Urothelium cell line (cell line): ENCODE results near the gene UNC13D.
"Not testable (repeated sequence)": the region's sequence is repeated elsewhere in the genome, so short reads cannot be mapped to it uniquely, and the experiment has no call there.

Experiments used
- DNase-seq: peaks from one replicate; pipeline ENCODE4 v3.0.0; 2011; ENCODE audit warnings: low spot score, mixed read lengths
- FAIRE-seq: peaks from 2 replicates; lab custom pipeline; 2011; peaks lifted over from hg19 to GRCh38; lab: Jason Lieb, UNC

Gene UNC13D

DNA sequence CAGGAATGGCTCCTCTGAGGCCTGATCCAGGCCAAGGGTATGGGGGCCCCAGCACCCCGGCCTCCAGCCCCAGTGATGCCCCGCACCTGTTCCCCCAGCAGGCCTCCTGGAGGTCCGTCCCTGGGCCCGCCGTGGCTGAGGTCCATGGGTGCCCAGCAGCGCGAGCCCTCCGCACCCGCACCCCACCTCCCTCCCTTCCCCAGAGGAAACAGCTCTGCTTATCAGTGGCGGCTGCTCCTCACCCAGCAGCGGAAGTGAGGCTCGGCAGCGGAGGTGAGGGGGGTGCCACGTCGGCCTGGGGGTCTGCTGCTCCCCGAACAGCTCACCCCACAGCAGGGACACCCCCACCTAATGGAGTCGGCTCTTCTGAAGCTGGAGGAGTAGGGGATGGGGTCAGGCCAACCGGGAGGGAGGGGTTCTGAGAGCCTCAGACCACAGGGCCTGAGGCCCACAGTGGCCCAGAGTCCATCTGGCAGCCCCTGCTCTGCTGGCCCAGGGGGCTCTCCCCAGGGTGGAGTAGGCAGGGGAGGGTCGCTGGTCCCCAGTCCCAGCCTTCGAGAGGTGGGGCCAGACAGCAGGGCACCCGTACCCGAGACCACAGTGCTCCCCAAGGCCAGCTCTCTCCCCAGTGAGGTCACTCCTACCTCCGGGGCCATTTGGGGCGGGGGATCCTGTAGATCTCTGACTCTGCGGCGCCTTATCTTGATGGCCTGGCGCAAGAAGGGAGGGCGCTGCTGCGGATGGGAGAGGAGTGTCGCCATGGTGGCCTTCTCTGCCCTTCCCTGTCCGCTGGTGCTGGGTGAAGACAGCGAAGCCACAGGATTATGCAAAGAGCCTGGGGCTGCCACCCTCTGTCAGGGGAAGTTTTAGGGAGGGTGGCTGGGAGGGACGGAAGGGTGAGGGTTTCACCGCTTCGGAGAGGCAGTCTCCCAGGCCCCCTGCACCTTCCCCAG lies at the start of gene UNC13D:
UNC13D (minus strand) TSS at position 828 of the 953 bp plus-strand sequence; CDS start at position 761, 67 bp downstream.
- DNase-seq (no peak), FAIRE-seq (no peak)

DNA sequence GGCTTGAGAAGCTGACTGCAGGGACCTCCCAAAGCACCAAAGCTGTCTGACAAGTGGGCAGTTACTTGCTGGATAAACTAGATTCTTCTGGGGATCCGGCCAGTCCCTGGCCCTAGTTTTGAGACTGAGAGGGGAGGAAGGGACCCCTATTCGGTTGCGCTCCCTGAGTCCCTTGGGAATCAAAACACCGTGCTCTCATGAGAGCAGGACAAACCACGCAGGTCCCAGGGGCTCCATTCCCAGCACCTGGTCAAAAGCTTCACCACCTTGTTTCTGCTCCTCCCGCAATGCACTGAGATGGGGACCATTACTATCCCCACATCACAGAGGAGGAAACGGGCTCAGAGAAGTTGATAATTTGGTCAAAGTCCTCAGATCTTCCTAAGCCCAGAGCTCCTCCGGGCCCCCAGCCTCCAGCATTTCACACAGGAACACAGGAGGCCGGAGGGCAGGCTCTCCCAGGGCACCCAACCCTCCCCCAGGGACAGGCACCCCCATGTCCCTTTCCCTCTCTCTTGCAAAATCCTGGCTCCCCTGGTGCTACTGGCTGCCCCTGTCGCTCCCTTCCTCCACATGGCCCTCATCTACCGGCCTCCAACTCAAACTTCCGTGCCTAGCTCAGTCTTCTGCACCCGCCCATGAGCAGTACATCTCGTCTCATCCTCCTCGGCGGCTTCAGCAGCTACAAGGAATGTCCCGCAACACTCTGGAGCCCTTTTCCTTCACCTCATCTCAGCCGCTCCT lies 49.3 kb upstream of the UNC13D start:
- DNase-seq = no peak
- no peak for FAIRE-seq

DNA sequence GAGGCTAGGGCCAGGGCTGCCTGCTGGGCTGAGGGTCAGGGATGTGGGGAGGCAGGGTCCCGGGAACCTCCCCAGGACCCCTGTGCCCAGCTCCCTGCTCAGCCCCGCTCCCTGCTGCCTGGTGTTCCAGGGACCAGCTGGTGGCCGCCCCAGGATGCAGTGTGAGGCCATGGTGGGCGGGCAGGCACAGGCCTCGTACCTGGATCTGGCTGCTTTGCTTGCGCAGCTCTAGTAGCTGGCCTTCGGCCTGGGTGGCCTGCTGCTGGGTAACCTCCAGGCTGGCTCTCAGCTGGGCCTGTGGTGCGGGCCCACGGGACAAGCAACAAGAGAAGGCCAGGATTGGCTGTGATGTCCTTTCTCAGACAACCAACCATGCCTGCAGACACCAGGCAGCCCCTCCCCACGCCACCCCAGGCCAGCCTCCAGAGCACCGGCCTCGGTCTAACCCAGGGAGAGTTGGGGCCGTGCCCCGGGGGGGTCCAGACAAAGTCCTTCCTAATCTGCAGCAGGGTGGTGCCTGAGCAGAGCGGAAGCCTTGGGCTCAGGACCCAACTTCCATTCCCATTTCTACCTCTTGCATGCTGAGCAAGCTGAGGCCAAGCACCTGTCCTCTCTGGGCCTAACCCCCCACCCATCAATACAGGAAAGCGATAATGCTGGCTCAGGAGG lies 48.5 kb upstream of the UNC13D start:
- DNase-seq (no peak), FAIRE-seq (no peak)

DNA sequence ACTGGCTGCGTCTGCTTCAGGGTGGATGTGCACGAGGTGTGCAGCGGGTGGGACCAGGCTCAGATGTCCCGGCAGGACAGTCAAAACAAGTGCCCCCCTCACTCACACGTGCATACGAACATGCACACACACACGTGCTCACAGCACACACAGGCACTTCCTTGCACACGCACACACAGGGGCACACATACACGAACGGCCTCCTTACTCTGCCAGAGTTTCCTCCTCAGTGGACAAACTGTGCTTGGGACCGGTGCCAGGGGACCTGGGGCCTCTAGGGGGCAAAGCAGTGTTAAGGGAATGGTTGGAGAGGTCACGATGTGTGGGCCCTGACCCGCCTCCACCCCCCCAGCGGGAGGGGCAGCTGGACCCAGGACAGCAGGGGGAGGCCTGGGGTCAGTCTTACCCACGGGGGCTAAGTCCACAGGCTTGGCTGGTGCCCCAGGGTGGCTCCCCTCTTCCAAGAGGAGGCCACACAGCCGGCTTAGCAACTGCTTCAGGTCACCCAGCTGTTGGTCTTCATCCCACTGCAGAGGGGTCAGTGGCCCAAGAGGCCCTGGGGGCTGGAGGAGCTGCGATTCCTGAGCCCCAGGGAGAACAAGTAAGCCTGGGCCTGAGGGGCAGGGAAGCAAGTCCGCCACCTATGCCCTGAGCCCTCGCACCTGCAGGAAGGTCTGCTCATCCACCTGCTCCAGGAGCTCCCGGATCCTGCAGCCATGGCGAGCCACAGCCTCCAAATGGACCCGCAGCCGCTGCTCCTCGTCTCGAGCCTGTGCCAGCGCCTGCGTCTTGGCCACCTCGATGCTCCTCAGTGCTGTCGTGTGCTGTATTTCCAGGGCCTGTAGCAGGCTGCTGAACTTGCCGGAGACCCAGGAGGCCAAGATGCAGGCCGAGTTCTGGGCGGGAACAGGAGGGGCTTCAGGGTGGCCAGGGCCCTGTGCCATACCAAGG lies 47.7 kb upstream of the UNC13D start:
- no peak for DNase-seq
- FAIRE-seq = peak; percentile 95

DNA sequence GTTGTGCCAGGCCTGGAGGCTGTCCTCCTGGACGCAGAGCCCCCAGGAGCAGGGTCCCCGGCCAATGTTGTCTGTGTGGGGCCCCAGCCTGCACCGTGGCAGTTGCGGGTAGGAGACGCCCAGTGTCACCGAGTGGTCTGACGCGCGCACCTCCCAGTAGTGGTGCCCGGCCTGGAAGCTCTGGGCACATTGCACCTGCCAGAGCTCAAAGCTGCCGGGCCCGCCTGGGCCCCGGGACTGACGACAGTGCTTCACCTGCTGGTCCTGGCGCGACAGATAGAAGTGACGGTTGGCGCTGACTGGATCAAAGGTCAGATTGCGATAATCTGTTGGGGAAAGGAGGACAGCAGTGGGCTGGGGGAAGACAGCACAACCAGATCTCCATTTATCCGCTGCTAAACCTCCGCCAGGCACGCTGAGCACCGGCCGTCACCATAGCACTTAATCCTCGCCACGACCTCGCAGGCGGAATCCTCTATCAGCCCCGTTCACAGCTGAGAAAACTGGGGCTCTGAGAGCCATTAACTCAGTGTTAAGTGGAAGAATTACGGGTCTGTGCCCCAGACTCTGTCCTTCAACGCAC lies 46.9 kb upstream of the UNC13D start:
- no peak for DNase-seq
- FAIRE-seq = no peak

DNA sequence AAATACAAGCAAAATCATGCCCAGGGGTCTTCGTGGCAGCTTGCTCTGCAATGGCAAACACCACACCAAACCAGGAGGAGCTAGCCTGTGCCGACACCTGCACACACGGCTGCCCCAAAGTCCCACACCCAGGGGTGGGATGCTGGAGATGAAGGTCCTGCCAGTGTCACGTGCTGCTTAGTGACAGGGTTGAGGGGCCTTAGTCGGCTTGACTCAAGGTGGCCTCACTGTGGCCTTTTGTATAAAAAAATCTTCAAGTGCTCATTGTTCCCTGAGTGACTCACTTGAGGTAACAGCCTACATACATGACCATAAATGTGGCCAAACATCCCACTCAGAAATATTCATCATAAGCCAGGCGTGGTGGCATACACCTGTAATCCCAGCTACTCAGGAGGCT lies 45.2 kb upstream of the UNC13D start:
- no peak for DNase-seq
- FAIRE-seq = no peak

DNA sequence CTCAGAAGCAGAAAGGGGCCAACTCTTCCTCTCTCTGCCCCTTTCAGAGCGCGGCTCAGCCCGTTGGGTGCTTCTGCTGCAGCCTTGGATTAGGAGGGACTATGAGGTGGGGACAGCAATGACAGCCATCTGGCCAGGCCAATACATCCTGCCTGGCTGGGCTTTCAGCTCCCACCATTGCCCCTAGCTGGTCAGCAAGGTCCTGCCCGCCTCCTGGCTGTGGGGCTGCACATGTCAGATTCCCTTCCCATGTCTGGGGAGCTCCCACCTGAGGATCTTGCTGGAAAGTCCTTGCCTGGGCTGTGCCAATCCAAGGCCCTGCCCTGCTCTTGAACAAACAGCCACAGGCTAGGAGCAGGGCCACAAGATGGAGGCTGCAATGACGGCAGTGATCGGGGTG lies 44.3 kb upstream of the UNC13D start:
- no peak for DNase-seq
- no peak for FAIRE-seq

DNA sequence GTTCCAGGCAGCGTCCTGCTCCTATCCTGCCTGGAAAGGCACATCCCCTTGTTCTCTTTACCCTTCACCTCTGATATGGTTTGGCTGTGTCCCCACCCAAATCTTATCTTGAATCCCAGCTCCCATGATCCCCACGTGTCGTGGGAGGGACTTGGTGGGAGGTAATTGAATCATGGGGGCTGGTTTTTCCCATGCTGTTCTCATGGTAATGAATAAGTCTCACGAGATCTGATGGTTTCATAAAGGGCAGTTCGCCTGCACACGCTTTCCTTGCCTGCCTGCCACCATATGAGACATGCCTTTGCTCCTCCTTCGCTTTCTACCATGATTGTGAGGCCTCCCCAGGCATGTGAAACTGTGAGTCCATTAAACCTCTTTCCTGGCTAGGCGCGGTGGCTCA lies 41.7 kb upstream of the UNC13D start:
- FAIRE-seq = peak; percentile 35

DNA sequence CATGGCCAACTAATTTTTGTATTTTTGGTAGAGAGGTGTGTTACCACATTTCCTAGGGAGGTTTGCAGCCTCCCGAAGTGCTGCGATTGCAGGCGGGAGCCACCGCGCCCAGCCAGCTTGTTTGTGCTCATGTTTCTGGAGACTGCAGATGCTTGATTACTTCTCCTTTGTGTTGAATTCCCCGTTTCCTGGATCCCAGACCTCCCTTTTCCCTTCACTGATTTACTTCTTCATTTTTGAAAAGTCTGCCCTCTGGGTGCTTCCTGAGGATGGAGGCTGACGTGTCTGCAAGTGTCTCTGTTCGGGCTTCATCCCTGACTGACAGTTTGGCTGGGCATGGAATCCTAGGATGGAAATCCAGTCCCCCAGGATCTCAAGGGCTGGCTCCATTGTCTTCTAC lies 41.2 kb upstream of the UNC13D start:
- DNase-seq (no peak), FAIRE-seq (no peak)

More for the DNA sequence above, 41.7 kb upstream of the UNC13D start:
- DNase-seq = not testable (repeated sequence)

DNA sequence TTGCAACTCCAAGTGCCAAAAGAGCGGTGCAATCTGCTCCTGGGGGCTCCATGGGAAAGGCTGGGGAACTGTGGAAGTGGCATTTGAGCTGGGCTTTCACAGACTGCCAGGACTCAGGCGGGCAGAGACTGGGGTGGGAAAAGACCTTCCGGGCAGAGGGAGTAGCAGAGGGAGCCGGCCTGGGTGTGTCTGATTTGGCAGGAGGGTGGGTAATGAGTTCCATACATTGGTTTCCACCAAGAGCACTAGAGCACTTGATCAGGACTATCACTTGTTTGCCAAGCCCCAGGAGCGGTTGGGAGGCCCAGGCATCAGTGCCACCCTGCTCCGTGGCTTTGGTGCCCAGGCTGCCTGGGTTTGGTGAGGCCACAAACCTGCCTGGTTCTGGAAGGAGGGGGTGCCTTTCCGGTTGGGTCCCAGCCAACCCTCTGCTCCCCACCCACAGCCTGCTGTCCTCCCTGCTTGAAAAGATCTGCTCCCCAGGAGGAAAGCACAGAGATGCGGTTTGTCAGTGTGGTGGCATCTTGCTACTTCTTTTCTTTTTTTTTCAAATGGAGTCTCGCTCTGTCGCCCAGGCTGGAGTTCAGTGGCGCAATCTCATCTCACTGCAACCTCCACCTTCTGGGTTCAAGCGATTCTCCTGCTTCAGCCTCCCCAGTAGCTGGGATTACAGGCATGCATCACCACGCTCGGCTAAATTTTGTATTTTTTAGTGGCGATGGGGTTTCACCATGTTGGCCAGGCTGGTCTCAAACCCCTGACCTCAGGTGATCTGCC lies 37.7 kb upstream of the UNC13D start:
- DNase-seq (no peak), FAIRE-seq (no peak)

DNA sequence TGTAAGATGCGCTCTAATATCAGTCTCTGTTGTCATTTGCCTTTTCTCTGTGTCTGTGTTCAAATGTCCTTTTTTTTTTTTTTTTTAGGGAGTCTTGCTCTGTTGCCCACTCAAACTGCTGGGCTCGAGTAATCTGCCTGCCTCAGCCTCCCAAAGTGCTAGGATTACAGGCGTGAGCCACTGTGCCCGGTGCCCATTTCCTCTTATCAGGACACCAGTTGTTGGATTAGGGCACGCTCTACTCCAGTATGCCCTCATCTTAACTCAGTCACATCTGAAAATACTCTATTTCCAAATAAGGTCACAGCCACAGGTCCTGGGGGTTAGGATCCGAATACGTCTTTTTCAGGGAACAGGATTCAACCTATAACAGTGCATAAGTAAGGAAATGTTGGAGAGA lies 36.1 kb upstream of the UNC13D start:
- FAIRE-seq (no peak), DNase-seq (no peak)

DNA sequence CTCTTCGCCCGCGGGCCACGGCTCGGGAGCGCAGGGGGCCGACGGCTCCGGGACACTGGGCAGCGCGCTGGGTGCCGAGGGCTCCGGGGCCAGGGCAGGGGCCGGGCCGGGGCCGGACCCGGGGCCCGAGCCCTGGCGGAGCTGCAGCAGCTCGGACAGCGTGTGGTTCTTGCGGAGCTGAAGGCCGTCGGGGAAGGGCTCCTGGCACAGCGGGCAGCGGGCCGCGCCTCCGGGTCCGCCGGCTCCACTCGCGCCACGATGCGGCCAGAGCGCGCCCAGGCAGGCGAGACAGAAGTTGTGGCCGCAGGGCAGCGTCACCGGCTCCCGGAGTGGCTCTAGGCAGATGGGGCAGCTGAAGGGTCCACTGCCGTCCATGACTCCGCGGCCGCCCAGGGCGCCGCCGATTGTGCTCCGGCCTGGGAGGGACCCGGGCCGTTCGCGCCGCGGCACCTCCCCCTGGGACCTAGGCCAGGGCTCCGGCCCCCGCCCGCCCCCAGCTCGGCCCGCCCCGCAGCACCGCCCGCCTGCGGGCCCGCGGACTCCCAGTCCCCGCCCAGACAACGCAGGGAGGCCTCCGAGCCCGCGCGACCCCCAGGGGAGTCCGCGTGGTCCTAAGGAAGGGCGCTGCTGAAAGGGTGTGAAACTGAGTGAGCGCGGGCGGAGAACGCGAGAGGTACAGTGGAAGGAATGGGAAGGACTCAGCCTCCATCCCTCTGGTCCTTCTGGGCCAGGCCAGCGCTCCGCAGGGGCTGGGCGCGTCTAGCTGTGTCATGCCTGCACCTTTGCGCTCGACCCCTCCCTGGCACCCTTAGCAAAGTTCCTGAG lies 34.2 kb upstream of the UNC13D start, which contains the start of gene TRIM47:
TRIM47 (minus strand) TSS at position 408 of the 825 bp plus-strand sequence; CDS start at position 375, 33 bp downstream.
- peak; percentile 88 for DNase-seq
- peak; percentile 20 for FAIRE-seq

DNA sequence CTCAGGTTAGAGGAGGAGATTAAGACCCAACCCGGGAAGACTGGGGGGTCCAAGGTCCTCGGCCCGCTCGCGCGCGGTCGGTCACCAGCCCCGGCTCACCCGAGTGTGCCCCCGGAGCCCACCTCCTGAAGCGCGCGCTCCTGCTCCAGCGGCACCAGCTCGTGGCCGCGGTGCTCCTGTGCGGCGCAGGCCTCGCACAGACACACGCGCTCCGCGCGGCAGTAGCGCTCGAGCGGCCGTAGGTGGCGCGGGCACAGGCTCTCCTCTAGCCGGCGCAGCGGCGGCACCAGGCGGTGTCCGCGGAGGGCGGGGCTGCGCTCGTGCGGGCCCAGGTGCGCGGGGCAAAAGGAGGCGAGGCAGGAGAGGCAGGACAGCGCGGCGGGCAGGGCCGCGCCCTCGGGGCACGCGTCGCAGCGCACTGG lies 33.6 kb upstream of the UNC13D start:
- peak; percentile 87 for DNase-seq
- FAIRE-seq = peak; percentile 87

DNA sequence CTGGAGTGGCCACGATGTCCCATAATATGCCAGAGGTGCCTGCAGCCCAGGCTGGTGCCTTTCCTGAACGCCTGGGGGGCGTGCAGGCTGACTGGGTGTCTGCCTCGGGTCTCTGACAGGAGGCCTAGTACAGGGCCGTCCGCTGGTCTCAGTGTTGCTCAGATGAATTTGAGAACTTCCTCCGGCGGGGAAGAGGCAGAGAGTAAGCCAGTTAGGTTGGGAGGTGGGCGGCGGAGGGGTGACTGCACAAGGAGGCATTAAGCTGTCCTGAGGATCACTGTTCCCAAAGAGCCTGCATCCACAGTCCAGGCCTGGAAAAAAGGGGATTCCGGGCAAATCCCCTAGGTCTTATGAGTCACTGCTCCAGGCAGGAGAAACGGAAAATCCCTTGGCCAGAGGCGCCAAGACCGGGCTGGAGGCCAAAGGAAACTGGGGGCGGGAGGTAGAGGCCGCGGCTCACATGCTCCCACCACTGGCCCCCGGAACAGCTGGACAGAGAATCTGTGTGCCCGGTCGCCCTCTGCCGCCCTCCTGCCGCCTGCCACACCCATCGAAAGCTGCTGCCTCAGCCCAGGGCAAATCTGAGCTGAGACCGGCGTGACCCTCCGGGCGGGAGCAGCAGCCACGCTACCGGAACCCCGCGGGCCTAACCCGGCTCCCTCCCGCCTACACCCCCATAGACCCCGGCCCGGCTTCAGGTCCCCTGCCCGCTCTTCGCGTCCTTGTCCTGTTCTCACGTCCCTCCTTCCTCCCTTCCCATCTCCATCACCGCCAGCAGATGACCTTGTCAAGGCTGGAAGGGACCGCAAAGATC lies 32.9 kb upstream of the UNC13D start:
- peak; percentile 79 for DNase-seq
- FAIRE-seq = no peak

DNA sequence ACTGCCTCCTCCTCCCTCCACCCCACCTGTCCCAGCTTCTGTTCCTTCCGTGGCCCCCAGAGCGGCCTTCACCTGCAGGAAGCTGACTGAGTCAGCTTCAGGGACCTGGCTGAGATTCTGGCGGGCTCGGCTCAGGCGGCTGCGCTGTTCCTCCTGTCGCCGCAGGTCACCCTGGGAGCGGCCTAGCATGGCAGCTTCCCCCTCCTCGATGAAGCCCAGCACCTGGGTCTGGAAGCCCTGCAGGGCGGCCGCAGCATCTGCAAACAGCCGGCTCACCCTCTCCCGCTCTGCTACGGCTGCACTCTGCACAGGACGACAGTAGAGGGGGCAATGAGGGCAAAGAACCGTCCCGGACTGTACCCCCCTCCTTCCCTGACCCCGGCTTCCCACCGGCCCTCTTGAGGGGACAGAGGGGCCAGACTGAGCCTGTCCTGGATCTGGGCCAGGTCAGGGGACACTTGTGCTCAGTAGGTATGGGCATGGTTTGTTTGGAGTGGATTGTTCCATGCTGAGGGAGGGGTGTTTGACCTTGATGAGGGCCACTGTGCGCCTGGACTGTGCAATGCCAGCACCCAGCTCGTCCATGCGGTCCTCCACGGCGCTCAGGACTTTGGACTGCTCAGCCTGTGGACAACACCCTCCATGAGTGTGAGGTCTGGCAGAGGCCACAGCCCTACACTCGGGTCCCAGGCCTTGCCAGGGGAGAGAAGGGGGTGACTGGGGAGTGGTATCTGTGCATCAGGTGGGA lies 32.2 kb upstream of the UNC13D start:
- DNase-seq (peak; percentile 78), FAIRE-seq (no peak)

DNA sequence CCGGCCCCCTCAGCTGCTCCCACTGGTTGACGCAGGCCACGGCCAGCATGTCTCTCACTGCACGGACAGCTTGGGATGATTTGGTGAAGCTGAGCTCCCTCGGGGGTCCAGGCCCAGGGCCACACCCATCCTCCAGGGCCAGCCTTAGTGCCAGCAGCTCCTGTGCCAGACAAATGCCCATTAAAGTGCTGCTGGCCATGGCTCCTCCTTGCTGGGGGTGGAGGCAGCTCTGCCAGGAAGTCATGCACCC lies 31.7 kb upstream of the UNC13D start:
- no peak for DNase-seq
- FAIRE-seq = no peak
